Measurements from ENCODE around the gene CCDC91. TPM values are rescaled to one million over a fixed set of nuclear protein-coding genes. Genes with fewer than 3 reads are reported as not detected.

Gene CCDC91, protein sequence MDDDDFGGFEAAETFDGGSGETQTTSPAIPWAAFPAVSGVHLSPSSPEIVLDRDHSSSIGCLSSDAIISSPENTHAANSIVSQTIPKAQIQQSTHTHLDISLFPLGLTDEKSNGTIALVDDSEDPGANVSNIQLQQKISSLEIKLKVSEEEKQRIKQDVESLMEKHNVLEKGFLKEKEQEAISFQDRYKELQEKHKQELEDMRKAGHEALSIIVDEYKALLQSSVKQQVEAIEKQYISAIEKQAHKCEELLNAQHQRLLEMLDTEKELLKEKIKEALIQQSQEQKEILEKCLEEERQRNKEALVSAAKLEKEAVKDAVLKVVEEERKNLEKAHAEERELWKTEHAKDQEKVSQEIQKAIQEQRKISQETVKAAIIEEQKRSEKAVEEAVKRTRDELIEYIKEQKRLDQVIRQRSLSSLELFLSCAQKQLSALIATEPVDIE
- 11.4 and 11.8 TPM in 2 replicates for total RNA-seq

DNA sequence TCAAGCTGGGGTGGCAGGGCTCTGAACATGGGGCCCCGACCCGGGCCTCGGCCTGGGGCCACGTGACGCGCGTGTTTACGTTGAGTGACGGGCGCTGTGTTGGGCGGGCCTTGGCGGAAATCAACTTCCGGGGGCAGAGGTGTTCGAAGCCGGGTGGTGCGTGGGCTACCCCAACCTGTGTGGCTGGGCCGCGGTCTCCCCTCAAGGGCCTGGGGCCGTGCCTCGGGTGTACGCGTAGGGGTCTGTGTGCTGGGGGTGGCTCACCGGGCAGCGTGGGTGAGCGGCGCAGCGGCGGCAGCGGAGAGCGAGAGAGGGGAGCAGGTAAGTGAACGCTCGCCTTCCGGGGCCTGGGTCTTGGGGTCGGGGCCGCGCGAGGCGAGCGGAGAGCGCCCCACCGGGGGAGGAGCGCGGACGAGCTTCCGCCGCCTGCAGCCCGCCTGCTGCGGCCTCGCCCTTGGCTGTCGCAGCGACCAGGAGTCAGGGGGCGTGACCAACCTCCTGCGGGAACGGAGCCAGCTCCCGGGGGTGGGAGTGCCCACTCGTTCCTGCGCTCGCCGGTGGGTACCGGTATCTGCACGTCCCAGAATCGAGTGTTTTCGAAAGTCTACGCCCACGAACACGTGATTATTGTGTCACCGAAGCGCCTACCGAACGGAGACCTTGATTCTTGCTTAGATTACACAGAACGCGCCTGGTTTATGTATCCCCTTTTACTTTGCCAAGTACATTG is at the start of gene CCDC91:
CCDC91 (plus strand) TSS at position 136 of the 730 bp plus-strand sequence. CDS start 66,760 bp downstream, outside the sequence.
- peak; percentile 60 for DNase-seq (ENCODE audit: low read depth)
- TF ChIP-seq, protein P1, sequence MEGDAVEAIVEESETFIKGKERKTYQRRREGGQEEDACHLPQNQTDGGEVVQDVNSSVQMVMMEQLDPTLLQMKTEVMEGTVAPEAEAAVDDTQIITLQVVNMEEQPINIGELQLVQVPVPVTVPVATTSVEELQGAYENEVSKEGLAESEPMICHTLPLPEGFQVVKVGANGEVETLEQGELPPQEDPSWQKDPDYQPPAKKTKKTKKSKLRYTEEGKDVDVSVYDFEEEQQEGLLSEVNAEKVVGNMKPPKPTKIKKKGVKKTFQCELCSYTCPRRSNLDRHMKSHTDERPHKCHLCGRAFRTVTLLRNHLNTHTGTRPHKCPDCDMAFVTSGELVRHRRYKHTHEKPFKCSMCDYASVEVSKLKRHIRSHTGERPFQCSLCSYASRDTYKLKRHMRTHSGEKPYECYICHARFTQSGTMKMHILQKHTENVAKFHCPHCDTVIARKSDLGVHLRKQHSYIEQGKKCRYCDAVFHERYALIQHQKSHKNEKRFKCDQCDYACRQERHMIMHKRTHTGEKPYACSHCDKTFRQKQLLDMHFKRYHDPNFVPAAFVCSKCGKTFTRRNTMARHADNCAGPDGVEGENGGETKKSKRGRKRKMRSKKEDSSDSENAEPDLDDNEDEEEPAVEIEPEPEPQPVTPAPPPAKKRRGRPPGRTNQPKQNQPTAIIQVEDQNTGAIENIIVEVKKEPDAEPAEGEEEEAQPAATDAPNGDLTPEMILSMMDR (conservative IDR thresholded peaks at IDR 0.05; ENCODE audit: low read depth, low read length) = peak; percentile 3
- peak within 1 kb of the TSS; percentile 90 for H3K4me3 ChIP-seq (ENCODE audit: low read depth, low read length)

DNA sequence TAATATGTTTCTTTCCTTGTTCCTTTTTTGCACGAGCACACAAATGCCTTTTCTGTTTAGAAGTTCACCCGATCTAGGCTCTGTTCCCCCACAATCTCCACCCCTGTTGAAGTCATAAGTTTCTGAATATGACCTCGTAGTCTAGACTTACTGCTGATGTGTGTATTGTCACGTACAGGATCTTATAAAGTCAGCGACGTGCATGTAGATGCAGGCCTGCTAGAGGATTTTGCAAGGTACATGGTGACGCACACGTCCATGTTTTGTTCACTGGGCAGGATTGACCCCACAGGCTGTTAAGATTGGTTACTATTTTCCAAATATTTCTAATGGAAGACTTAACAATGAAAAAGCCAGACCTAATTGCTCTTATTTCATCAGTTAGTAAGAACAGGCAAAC is 46.2 kb upstream of the CCDC91 start:
- no peak for DNase-seq (ENCODE audit: low read depth)
- TF ChIP-seq, protein P1 (conservative IDR thresholded peaks at IDR 0.05; ENCODE audit: low read depth, low read length) = no peak
- no peak overlapping the region for H3K4me3 ChIP-seq (ENCODE audit: low read depth, low read length)

DNA sequence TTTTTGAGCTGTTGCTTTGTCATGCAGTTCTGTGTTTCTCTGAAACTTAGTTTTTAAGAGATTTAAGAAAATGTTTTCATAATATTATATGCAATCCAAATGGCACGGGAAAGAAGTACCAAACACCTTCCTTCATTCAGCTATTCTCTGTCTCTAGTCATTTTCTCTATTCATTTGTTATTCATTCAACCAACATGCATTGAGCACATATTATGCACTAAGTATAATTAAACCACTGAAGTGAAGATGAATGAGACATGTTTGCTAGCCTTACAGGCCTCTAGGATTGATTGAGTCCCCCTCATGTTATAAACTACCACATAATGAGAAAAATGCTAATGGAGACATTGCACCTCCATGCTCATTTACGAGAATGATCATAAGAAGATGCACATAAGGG is 45.7 kb upstream of the CCDC91 start:
- TF ChIP-seq, protein P1 (conservative IDR thresholded peaks at IDR 0.05; ENCODE audit: low read depth, low read length) = no peak
- no peak for DNase-seq (ENCODE audit: low read depth)
- H3K4me3 ChIP-seq (ENCODE audit: low read depth, low read length) = no peak overlapping the region

DNA sequence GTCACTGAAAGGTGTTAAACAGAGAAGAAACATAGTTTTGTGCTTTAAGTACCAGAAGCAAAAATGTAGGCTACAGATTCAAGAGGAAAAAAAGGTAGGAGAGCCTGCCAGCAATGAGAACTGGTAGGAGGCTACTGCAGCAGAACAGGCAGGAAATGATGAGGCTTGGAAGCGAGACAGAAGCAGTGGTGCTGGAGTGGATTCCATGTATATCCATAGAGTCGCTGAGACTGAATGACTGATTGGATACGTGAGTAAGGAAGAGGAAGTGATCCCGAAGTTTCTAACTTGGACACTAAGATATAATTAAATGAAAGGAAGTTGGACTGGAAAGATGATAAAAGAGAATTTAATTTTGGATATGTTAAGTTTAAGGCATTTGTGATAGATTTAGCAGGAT is 45.0 kb upstream of the CCDC91 start:
- H3K4me3 ChIP-seq (ENCODE audit: low read depth, low read length) = no peak overlapping the region
- no peak for DNase-seq (ENCODE audit: low read depth)
- TF ChIP-seq, protein P1 (conservative IDR thresholded peaks at IDR 0.05; ENCODE audit: low read depth, low read length) = no peak

DNA sequence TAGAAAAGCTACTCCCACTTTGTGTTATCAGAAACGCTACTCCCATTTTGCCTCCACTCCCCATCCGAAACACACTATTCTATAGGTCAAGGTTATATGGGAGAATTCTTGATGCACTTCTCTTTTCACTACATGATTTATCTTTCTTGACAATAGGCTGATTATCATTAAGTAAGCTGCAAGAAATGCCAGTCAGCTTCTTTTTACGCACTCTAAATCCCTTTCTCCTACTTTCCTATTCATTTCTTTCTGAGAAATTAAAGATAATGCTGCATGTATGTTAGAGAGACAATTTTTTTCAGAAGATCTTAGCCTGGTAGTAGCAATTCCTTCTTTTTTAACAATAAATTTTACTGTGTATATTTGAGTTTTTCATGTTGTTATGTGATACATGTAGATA is 41.0 kb upstream of the CCDC91 start:
- TF ChIP-seq, protein P1 (conservative IDR thresholded peaks at IDR 0.05; ENCODE audit: low read depth, low read length) = no peak
- no peak for DNase-seq (ENCODE audit: low read depth)
- no peak overlapping the region for H3K4me3 ChIP-seq (ENCODE audit: low read depth, low read length)

DNA sequence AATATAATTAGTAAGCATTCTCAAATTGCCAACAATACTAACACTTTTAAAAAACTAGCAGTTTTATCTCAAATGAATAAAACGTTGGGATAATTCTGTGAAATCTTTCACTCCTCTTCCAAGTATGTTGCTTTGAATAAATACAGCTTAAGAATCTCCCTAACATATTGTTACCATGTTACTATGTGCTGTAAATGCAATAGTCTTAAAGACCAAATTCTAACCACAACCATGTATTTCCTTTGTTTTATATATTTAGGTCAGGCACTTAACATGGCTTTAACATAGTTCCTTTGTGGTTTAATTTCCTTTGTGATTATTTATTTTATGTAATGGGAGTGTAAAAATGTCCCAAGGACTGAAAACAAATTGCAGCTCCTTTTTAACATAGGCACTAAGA is 33.9 kb upstream of the CCDC91 start:
- H3K4me3 ChIP-seq (ENCODE audit: low read depth, low read length) = no peak overlapping the region
- no peak for DNase-seq (ENCODE audit: low read depth)
- TF ChIP-seq, protein P1 (conservative IDR thresholded peaks at IDR 0.05; ENCODE audit: low read depth, low read length) = no peak
